IPS DF 19.7 (cell line): Measurements from ENCODE around the gene LSP1.

Experiments used
- DNase-seq: peaks from one replicate; pipeline ENCODE4 v3.0.0-alpha.2; 2013; ENCODE audit warnings: low read depth, low spot score

LSP1 gene

GRCh38 chr11:1917523-1918435 lies 64.9 kb downstream of the LSP1 start:
- DNase-seq, result no peak

DNA sequence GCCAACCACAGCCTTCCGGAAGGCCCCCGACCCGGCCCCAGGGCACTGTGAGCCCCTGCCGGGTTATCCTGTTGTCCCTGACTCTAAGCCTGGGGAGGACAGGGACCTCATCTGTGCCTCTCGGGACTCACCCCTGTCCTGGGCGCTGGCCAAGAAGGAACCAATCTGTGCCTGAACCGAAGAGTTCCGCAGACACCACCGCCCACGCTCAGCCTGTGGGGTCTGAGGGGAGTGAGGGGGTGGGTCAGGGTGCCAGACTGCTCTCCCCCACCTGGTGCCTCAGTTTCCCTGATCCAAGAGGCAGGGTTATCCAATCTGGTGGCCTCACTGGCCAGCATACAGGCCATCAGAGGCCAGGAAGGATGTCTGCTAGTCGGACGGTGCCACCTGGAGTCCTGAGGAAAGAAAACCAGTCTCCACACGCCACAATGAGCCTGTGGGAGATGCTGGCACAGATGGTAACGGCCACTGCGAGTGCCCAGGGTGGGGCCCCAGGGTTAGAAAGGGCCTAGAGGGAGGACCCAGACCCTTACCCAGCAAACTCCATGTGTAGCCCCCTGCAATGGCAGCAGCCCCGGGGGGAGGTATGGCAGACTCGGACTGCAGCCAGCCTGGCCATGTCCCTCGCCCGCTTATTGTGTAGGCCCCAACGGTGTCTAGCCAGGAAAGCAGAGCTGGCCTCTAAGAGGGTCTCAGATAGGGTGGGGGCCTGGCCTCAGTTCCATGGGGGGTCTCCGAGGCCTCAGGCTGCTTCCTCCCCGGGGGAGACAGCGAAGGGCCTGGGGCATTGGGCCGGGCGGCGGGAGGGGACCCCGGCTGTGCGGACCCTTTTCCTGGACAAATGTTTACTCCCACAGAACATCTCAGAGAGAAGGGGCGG lies 65.8 kb downstream of the LSP1 start:
- no peak for DNase-seq

GRCh38 chr11:1919391-1920127 lies 66.7 kb downstream of the LSP1 start, which contains the start of gene TNNT3:
Gene TNNT3 (plus strand): TSS chr11:1919703. CDS start chr11:1922875, 3,172 bp downstream.
- no peak for DNase-seq

GRCh38 chr11:1920128-1920908 lies 67.4 kb downstream of the LSP1 start:
- DNase-seq, result no peak

DNA sequence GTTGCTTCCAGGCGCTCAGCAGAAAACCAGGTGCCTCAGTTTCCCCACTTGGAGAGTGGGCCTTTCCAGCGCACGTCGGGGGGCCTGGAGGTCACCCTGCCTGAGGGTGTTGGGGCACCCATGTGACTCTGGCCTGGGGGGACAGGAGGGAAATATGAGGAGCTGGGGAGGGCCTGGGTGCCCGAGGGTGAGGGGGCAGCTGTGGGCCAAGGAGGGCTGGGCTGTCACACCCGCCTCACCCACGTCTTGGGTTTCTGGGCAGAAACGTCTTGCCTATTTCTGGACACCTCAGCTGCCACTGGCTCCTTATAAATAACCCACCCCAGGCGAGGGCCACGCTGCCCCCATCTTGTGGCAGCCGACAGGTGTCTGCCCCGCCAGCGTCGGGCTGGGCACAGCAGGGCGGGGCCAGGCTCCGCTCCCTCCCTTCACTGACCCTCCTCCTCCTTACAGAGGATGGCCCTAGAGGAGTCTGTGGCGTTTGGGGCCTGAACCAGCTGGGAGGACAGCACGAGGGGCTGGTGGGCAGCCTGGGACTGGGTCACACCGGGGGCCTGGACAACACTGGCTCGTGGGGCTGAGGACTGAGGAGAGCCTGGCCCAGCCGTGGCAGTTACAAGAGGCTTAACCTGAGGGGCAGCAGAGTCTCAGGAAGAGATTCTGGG lies 68.2 kb downstream of the LSP1 start:
- DNase-seq, result no peak

DNA sequence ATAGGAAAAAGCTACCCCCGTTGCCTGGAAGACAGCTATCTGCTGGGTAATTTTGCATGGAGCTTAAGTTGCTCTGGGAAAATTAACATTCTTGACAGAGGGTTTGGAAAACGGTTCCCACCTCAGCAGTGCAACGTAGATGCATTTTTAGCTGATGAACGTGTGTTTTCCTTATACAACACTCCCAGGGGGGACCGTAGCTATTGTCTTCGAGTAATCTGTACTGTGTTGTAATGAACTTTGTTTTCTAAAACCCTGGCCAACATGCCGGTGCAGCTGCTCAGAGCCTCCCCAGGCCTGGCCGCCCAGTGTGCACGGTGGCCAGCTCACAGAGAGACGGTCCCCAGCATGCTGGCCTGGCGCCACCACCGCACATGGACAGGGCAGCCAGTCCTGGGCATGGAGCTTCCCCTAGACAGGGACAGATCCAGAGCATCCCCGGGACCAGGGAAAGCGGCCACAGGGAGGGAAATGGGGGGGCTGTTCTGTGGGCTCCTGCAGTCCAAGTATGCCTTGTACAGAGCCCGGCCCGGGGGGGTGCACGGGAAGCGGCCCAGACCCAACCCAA lies 68.8 kb downstream of the LSP1 start:
- DNase-seq, result no peak

GRCh38 chr11:1922481-1923081 lies 69.7 kb downstream of the LSP1 start:
- no peak for DNase-seq

DNA sequence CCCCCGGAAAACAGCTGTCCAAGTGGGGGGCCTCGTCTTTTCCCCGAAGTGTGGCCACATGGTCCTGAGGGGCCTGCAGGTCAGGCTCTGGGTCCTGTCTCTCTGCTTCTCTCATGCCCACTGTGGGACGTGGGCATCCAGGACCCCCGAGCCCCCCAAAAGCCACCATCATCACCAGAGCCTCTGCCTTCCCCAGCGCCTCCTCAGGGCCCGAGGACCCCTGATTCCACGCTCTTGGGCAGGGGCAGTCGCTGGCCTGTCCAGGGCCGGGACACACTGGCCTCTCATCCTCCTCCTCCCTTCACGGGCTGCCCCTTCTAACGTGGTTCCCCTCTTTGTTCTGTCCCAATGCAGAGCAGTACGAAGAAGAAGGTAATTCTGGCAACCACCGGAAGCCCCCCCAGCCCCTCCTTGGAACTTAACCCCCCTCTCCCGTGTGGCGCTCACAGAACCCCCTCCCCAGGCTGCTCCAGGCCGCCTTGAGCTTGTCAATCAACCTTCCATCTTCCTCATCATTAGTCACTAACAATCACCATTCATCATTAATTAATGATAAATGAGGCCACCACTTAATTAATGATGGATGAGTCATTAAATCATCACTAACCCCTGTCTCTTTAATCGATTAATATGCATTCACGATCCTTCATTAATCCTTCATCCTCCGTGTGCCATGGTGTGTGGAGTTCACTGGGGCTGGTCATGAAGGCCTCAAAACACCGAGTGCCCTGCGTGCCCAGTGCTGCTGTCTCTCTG lies 70.5 kb downstream of the LSP1 start:
- no peak for DNase-seq

- no peak for DNase-seq
Observed at GRCh38 chr11:1924181-1924580, 71.3 kb downstream of the LSP1 start.

DNA sequence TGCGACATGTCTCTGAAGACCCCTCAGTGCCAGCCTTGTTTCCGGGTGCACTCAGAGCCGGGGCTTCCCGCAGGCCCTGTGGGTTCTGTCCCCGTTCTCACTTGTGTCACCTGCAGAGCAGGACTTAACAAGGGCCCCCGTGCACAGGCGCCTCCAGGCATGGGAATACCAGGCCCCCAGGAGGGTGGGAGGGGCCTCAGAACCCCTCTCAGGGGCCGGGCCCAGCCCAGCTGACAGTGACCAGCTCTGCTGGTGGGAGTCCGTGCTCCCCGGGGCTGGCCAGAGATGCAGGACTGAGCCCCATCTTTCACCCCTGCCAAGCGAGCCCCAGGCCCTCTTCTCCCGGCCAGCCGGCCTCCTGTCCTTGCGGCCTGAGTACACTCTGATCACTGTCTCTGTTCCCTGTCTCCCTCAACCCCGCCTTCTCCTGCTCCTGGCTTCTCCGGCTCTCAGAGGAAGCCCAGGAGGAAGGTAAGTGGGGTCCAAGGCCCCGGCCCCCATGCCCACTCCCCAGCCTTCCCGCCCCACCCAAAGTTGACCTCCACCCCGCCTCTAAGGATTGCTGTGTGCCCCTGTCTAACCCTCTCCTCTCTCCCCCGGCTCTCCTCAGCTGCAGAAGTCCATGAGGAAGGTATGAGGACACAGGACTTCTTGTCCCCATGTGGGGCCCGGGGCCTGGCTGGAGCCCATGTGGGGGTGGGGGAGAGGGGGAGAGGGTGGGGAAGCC lies 71.9 kb downstream of the LSP1 start:
- no peak for DNase-seq

DNA sequence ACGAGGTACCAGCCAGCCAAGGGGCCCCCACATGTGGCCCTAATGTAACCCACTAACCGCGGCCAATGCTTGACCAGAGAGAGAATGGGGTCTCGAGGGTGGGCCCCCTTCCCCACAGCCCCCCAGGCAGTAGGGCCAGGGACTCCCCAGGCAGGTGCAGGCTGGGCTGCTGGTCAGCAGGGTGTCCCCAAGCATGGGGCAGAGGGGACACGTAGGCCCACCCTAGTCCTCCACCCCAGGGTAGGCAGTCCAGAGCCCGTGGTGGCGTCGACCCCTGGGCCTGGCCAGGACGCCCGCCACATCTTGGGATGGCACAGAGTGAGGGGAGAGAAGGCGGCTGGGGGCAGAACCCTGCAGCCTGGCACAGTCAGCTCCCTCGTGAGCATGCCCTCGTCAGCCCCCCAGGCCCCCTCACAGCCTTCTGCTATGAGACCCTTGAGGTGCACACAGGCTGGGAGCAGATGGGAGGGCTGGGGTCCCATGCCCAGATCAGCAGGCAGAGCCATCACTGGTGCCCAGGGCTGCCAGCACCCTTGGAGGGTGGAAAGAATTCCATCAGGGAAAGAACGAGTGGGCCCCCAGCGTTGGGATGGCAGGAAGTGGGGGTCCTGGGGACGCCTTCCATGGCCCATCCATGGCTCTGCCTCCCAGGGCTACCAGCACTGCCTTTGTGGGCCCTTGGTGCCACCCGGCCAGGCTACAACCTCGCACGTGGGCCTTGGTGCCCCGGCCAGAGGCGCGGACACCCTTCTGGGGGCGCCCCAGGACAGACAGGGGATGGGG lies 72.7 kb downstream of the LSP1 start:
- DNase-seq, result no peak

GRCh38 chr11:1926156-1927025 lies 73.5 kb downstream of the LSP1 start:
- no peak for DNase-seq

DNA sequence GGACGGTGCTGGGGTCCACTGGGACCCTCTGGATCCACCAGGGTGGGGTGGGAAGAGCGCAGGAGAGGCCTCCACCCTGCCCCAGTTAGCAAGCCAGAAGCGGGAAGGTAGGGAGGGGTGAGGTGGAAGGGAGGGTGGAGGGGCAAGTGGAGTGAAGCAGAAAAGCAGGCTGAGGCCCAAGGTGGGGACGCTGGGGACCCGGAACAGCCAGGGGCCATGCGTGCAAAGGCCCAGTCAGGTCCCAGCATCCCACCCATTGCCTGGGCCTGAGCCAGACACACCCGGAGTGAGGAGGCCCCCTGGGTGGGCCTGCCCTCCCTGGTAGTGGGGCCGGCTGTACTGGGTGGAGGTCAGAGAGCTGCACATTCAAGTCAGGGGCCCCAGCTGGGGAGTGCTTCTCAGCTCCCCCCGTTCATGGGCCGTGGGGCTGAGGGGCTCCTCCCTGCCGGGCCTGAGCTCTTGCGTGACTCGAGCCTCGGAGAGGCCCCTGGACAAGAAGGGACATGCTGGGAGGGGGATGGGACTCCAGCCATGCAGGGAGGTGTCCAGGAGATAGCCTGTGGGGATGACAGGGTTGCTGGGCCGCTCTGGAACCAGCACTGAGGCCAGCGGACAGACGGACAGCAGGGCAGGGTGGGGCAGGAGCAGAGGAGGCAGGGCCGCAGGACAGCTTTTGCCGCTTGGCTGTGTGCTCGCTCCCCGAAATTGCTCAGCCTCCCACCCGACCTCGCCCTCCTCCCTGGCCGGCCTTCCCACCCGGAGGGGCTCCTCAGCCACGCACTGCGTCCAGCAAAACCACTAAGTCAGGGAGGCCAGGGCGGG lies 74.4 kb downstream of the LSP1 start:
- no peak for DNase-seq

- no peak for DNase-seq
Observed at GRCh38 chr11:1927848-1928469, 75.1 kb downstream of the LSP1 start.

- no peak for DNase-seq
Observed at GRCh38 chr11:1928470-1928890, 75.6 kb downstream of the LSP1 start.
